ENCODE results near the gene RNF212. TPM values are rescaled to one million over a fixed set of nuclear protein-coding genes. Genes with fewer than 3 reads are reported as not detected.

The RNF212 gene
- total RNA-seq, result 2.9 and 3.0 TPM in 2 replicates

- peak; percentile 5 for DNase-seq (ENCODE audit: low read depth)
- no peak for TF ChIP-seq CTCF (IDR thresholded peaks at IDR 0.05; ENCODE audit: insufficient read depth, low read depth, low read length)
- peak within 1 kb of the TSS; percentile 61 for H3K4me3 ChIP-seq (ENCODE audit: low read depth, low read length)
Measured at GRCh38 chr4:1113311-1114009, at the start of gene RNF212. TSS of gene RNF212 (minus strand) at chr4:1113564. CDS start at chr4:1113464, 100 bp downstream.

GRCh38 chr4:1160351-1160750 is 47.0 kb upstream of the RNF212 start:
- TF ChIP-seq CTCF (IDR thresholded peaks at IDR 0.05; ENCODE audit: insufficient read depth, low read depth, low read length), result no peak
- no peak for DNase-seq (ENCODE audit: low read depth)
- H3K4me3 ChIP-seq (ENCODE audit: low read depth, low read length), result no peak overlapping the region

- no peak for TF ChIP-seq CTCF (IDR thresholded peaks at IDR 0.05; ENCODE audit: insufficient read depth, low read depth, low read length)
- H3K4me3 ChIP-seq (ENCODE audit: low read depth, low read length), result no peak overlapping the region
- DNase-seq (ENCODE audit: low read depth), result no peak
Measured at GRCh38 chr4:1156069-1156468, 42.7 kb upstream of the RNF212 start.

GRCh38 chr4:1155314-1155713 is 42.0 kb upstream of the RNF212 start:
- no peak for TF ChIP-seq CTCF (IDR thresholded peaks at IDR 0.05; ENCODE audit: insufficient read depth, low read depth, low read length)
- no peak for DNase-seq (ENCODE audit: low read depth)

GRCh38 chr4:1154523-1155182 is 41.3 kb upstream of the RNF212 start:
- TF ChIP-seq CTCF (IDR thresholded peaks at IDR 0.05; ENCODE audit: insufficient read depth, low read depth, low read length), result no peak
- no peak overlapping the region for H3K4me3 ChIP-seq (ENCODE audit: low read depth, low read length)
- peak; percentile 65 for DNase-seq (ENCODE audit: low read depth)

More at GRCh38 chr4:1155314-1155713, 42.0 kb upstream of the RNF212 start:
- no peak overlapping the region for H3K4me3 ChIP-seq (ENCODE audit: low read depth, low read length)

GRCh38 chr4:1154126-1154522 is 40.8 kb upstream of the RNF212 start:
- no peak for TF ChIP-seq CTCF (IDR thresholded peaks at IDR 0.05; ENCODE audit: insufficient read depth, low read depth, low read length)
- H3K4me3 ChIP-seq (ENCODE audit: low read depth, low read length), result no peak overlapping the region
- DNase-seq (ENCODE audit: low read depth), result no peak

Measured in fibroblast of villous mesenchyme (primary cell).